ENCODE data around the gene KCTD15. TPM values are rescaled to one million over a fixed set of nuclear protein-coding genes. Genes with fewer than 3 reads are reported as not detected.

KCTD15 gene
- total RNA-seq, 4 donors from 2014 or later = 153 to 189 (median 171) TPM

- Histone ChIP-seq H3K4me3 (no peak overlapping the region), H3K27ac (no peak overlapping the region), H3K36me3 (no peaks in the 10 kb centered on the region), H3K9me3 (no peaks in the 10 kb centered on the region), H3K4me1 (peaks cover 23% of the 10 kb centered on the region), H3K27me3 (peaks cover 38% of the 10 kb centered on the region)
- DNase-seq (ENCODE audit: low spot score in 2 of 2) = no peak
- no peak for TF ChIP-seq POLR2A (IDR thresholded peaks at IDR 0.05)
- TF ChIP-seq EP300 (IDR thresholded peaks at IDR 0.05) = no peak
- no peak for TF ChIP-seq POLR2AphosphoS5 (IDR thresholded peaks at IDR 0.05)
- TF ChIP-seq, protein P1, sequence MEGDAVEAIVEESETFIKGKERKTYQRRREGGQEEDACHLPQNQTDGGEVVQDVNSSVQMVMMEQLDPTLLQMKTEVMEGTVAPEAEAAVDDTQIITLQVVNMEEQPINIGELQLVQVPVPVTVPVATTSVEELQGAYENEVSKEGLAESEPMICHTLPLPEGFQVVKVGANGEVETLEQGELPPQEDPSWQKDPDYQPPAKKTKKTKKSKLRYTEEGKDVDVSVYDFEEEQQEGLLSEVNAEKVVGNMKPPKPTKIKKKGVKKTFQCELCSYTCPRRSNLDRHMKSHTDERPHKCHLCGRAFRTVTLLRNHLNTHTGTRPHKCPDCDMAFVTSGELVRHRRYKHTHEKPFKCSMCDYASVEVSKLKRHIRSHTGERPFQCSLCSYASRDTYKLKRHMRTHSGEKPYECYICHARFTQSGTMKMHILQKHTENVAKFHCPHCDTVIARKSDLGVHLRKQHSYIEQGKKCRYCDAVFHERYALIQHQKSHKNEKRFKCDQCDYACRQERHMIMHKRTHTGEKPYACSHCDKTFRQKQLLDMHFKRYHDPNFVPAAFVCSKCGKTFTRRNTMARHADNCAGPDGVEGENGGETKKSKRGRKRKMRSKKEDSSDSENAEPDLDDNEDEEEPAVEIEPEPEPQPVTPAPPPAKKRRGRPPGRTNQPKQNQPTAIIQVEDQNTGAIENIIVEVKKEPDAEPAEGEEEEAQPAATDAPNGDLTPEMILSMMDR (IDR thresholded peaks at IDR 0.05) = no peak
- WGBS = 82% methylated on average over 12 of the region's 15 CpGs
Observed at GRCh38 chr19:33781415-33781935, 15.2 kb upstream of the KCTD15 start.

DNA sequence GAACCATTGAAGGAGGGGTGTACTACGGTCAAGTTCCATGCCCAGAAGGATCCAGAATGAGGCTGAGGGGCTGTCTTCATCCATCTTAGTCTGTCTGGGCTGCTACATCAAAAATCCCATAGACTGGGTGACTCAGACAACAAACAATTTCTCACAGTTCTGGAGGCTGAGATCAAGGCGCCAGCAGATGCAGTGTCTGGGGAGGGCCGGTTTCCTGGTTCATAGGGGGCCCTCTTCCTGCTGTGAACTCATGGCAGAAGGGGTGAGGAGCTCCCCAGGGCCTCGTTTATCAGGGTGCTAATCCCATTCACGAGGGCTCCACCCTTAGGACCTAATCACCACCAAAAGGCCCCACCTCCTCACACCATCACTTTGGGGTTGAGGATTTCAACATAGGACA, 14.7 kb upstream of the KCTD15 start:
- no peaks in the 10 kb centered on the region for H3K9me3 ChIP-seq
- TF ChIP-seq, protein P1 (IDR thresholded peaks at IDR 0.05) = no peak
- TF ChIP-seq EP300 (IDR thresholded peaks at IDR 0.05) (no peak), POLR2AphosphoS5 (IDR thresholded peaks at IDR 0.05) (no peak), POLR2A (IDR thresholded peaks at IDR 0.05) (no peak)
- no peak overlapping the region for H3K4me3 ChIP-seq
- no peak overlapping the region for H3K27ac ChIP-seq
- WGBS = 66% methylated on average over 3 of the region's 5 CpGs
- DNase-seq (ENCODE audit: low spot score in 2 of 2) = no peak
- no peaks in the 10 kb centered on the region for H3K36me3 ChIP-seq
- peaks cover 23% of the 10 kb centered on the region for H3K4me1 ChIP-seq
- H3K27me3 ChIP-seq = peaks cover 36% of the 10 kb centered on the region

DNA sequence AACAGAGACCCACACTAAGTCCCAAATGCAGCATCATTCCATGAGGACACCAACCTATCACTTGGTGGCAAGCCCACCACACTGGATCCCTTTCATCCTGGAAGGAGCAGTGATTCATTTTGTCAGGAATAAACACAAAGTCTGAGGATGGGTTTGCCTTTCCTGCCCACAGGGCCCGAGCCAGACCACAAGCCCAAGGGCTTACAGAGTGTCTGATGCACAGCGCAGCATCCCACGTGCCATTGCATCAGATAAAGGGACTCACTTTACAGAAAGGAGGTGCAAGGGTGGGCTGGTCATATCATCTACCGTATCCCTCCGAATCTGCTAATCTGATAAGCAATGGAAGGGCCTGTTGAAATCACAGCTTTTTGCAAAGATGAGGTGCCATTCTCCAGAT, 12.2 kb upstream of the KCTD15 start:
- peaks cover 9% of the 10 kb centered on the region for H3K4me1 ChIP-seq
- H3K27ac ChIP-seq = no peak overlapping the region
- 87% methylated on average over 3 of the region's 5 CpGs for WGBS
- no peaks in the 10 kb centered on the region for H3K9me3 ChIP-seq
- peaks cover 17% of the 10 kb centered on the region for H3K27me3 ChIP-seq
- no peaks in the 10 kb centered on the region for H3K36me3 ChIP-seq
- TF ChIP-seq, protein P1 (IDR thresholded peaks at IDR 0.05) = no peak
- TF ChIP-seq EP300 (IDR thresholded peaks at IDR 0.05) (no peak), POLR2A (IDR thresholded peaks at IDR 0.05) (no peak), POLR2AphosphoS5 (IDR thresholded peaks at IDR 0.05) (no peak)
- H3K4me3 ChIP-seq = no peak overlapping the region
- no peak for DNase-seq (ENCODE audit: low spot score in 2 of 2)

DNA sequence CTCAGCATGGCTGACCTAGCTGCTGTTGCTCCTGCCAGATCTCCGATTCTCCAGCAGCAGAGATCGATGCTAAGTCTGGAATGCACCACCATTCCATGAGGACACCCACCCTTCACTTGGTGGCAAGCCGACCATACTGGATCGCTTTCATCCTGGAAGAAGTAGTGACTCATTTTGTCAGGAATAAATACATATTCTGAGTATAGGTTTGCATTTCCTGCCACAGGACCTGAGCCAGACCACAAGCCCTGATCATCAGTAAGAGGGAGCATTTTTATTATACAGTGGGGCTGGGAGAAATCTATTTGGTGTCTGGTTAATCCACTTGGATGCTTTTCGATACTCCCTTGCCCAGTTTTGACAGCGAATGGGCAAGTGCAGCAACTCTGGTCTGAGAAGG, 10.9 kb upstream of the KCTD15 start:
- H3K27me3 ChIP-seq = peaks cover 8% of the 10 kb centered on the region
- WGBS = 64% methylated on average over 6 of the region's 6 CpGs
- peaks cover 4% of the 10 kb centered on the region for H3K4me1 ChIP-seq
- no peak overlapping the region for H3K27ac ChIP-seq
- TF ChIP-seq EP300 (IDR thresholded peaks at IDR 0.05) (no peak), POLR2AphosphoS5 (IDR thresholded peaks at IDR 0.05) (no peak), POLR2A (IDR thresholded peaks at IDR 0.05) (no peak)
- TF ChIP-seq, protein P1 (IDR thresholded peaks at IDR 0.05) = no peak
- no peak overlapping the region for H3K4me3 ChIP-seq
- no peaks in the 10 kb centered on the region for H3K36me3 ChIP-seq
- no peaks in the 10 kb centered on the region for H3K9me3 ChIP-seq
- DNase-seq (ENCODE audit: low spot score in 2 of 2) = no peak

- no peaks in the 10 kb centered on the region for H3K4me1 ChIP-seq
- 49% methylated on average over 4 of the region's 4 CpGs for WGBS
- H3K9me3 ChIP-seq = no peaks in the 10 kb centered on the region
- DNase-seq (ENCODE audit: low spot score in 2 of 2) = no peak
- H3K27me3 ChIP-seq = peaks cover 5% of the 10 kb centered on the region
- no peak overlapping the region for H3K4me3 ChIP-seq
- H3K36me3 ChIP-seq = no peaks in the 10 kb centered on the region
- no peak overlapping the region for H3K27ac ChIP-seq
- no peak for TF ChIP-seq POLR2AphosphoS5 (IDR thresholded peaks at IDR 0.05)
- TF ChIP-seq, protein P1 (IDR thresholded peaks at IDR 0.05) = no peak
- no peak for TF ChIP-seq EP300 (IDR thresholded peaks at IDR 0.05)
- TF ChIP-seq POLR2A (IDR thresholded peaks at IDR 0.05) = no peak
Observed at GRCh38 chr19:33788676-33789075, 8.0 kb upstream of the KCTD15 start.
